GM15510 (cell line): Measurements from ENCODE around the gene KCNJ14.

Source experiments
- POLR2A ChIP-seq: IDR thresholded peaks from 3 replicates; pipeline ENCODE4 v1.6.1; 2011; ENCODE audit warnings: borderline replicate concordance; ENCODE audit not compliant: insufficient read length; ENCODE audit errors: extremely low read depth

Gene KCNJ14

GRCh38 chr19:48454150-48454730 lies 1.1 kb upstream of the KCNJ14 start:
- no peak for TF ChIP-seq POLR2A

GRCh38 chr19:48455908-48456562 lies 661 bp downstream of the KCNJ14 start:
- no peak for TF ChIP-seq POLR2A

- no peak for TF ChIP-seq POLR2A
Observed at GRCh38 chr19:48456864-48457263, 1.5 kb downstream of the KCNJ14 start.

DNA sequence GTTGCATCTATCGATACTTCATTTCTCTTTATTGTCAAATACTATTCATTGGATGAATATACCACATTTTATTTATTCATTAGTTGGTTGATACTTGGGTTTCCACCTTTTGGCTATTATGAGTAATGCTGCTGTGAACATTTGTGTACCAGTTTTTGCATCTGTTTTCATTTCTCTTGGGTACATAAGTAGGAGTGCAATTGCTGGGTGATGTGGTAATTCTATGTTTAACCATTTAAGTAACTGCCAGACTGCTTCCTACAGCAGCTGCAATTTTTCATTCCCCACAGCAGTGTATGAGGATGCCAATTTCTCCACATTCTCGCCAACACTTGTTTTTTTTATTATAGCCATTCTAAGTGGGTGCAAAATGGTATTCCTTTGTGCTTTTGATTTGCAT lies 2.6 kb downstream of the KCNJ14 start:
- no peak for TF ChIP-seq POLR2A

DNA sequence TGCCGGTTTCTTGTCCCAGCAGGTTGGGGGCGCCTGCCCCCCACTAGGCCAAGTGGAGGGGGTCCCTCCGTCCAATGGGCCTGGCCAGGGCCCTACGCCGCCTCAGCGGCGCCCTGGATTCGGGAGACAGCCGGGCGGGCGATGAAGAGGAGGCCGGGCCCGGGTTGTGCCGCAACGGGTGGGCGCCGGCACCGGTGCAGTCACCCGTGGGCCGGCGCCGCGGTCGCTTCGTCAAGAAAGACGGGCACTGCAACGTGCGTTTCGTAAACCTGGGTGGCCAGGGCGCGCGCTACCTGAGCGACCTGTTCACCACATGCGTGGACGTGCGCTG lies 6.2 kb downstream of the KCNJ14 start:
- TF ChIP-seq POLR2A: no peak

DNA sequence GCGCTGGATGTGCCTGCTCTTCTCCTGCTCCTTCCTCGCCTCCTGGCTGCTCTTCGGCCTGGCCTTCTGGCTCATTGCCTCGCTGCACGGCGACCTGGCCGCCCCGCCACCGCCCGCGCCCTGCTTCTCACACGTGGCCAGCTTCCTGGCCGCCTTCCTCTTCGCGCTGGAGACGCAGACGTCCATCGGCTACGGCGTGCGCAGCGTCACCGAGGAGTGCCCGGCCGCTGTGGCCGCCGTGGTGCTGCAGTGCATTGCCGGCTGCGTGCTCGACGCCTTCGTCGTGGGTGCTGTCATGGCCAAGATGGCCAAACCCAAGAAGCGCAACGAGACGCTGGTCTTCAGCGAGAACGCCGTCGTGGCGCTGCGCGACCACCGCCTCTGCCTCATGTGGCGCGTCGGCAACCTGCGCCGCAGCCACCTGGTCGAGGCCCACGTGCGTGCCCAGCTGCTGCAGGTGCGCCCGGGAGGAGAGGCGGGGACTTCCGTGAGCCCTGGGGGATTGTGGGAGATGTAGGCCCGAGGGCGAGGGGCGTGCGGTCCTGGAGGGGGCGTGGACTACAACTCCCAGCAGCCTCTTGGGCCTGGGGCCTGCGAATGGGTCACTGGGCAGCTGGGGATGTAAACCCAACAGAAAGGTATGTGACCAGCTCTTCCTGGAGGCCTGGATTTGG lies 6.7 kb downstream of the KCNJ14 start:
- no peak for TF ChIP-seq POLR2A

- TF ChIP-seq POLR2A: no peak
Observed at GRCh38 chr19:48465215-48465614, 9.8 kb downstream of the KCNJ14 start.

DNA sequence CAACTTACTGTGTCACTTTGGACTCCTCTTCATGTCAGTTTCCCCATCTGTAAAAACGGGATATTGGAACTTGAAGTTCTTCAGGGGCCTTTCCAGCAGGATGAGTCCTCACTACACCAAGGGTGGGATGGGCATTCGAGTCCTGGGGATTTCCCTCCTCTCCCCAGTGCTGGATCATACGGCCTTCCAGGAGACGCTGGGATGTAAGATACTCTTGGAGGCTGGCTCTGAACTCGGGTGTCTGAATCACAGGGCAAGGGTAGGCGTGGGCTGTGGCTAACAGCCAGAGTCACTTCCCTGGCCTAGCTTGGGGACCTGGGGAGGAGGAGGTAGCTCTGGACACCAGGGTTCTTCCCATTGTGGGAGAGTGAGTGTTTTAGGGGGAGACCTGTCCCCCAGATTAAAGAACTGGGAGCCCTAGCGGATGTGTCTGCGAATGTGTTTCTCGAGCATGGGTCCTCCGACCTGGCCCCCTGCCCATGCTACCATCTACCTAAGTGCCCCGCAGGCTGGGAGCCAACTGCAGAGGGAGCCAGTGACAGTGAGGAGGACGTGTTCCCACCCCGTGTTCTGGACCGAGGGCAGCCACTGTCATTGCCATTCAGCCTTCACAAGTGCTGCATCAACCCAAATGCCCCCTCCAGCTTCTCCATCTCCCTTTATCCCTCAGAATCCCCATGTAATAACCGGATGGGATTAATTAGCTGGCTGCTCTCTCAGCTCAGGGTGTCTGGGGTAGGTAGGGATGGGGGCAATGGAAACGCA lies 11.4 kb downstream of the KCNJ14 start:
- TF ChIP-seq POLR2A: no peak

DNA sequence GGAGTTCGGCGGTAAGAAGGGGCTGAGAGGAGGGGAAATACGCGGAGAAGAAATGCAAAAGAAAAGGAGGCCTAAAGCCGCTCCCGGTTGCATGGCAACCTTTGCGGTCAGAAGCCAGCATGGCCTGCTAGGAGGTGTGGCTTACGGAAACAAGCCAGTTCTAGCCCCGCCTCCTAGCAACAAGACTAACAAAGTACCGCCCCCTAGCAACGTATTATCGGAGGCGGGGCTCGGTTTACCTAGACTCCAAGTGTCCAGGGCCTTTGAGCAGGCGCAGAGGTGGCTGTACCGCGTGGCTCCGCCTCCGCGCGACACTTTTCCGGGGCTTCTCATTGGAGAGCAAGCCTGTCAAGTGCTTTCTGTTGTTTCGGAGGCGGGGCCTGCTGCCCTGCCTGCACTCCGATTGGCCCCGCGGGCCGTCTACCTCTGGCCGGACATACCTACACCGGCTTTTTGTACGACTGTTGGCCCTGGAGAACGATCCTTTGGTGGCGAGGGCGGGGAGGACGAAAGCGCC lies 13.5 kb downstream of the KCNJ14 start:
- no peak for TF ChIP-seq POLR2A

DNA sequence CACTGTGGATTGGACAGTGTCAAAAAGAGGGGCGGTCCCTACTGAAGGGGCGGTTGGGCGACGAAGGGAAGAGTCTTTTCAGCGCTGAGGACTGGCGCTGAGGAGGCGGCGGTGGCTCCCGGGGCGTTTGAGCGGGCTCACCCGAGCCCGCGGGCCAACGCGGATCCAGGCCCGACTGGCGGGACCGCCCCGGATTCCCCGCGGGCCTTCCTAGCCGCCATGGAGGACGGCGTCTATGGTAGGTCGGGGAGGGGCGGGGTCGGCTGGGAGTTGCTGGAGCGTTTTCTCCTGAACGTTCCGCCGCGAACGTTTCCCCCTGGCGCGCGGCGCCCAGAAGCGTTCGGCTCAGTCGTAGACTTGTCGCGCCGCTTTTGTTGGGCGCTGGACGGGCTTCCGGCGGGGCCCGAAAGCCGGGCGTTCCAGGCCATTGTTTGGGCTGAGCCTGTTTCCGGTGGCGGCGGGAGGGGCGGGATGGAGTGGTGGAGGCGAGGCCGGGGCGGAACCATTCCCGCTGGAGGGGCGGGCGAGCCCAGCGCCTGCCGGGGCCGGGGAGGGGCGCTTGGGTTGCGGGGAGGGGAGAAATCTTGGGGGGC lies 14.0 kb downstream of the KCNJ14 start, which contains the start of gene CYTH2:
Gene CYTH2 (plus strand): TSS at position 81 of the 593 bp plus-strand sequence. CDS start 139 bp downstream, at position 220.
- peak; percentile 81 for TF ChIP-seq POLR2A

DNA sequence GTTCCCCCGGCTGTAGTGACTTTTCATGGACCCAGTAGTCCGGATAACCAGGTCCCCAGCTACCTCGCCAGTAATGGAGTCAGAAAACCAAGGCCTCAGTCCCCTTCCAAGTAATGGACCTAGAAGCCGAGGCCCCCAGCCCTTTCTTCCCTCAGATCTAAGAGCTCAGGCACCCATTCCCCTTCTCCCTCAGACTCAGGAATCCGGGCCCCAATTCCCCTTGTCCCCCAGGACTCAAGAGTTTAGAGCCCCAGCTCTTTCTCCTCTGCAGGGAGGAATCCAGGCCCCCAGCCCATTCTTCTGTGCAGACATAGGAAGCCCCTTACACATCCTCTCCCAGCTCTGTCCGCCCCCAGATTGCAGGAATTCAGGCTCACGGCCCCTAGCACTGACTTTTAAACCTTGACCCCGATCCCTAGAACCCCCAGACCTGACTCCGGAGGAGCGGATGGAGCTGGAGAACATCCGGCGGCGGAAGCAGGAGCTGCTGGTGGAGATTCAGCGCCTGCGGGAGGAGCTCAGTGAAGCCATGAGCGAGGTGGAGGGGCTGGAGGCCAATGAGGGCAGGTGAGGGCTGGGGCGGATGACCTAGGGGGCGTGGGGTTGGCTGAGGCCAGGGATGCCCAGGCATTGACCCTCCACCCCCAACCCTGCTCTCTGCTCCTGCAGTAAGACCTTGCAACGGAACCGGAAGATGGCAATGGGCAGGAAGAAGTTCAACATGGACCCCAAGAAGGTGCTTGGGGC lies 14.7 kb downstream of the KCNJ14 start:
- TF ChIP-seq POLR2A: no peak

- TF ChIP-seq POLR2A: no peak
Observed at GRCh38 chr19:48470856-48471255, 15.5 kb downstream of the KCNJ14 start.

DNA sequence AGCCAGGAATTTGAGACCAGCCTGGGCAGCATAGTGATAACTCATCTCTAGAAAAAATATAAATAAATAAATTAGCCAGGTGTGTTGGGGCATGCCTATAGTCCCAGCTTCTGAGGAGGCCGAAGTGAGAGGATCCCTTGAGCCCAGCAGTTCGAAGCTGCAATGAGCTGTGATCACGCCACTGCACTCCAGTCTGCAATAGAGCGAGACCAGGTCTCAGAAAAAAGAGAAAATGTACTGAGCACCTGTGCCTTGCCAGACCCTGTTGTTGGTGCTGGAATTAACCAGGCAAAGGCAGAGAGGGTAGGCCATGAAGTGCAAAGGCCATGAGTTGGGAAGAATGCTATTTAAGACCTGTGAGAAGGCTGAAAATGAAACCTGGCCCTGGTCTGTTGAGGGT lies 16.5 kb downstream of the KCNJ14 start:
- TF ChIP-seq POLR2A: no peak
